Endometrial microvascular endothelial cells (primary cell): ENCODE results near the gene C8A. TPM values are rescaled to one million over a fixed set of nuclear protein-coding genes. Genes with fewer than 3 reads are reported as not detected.

Experiments
- in situ Hi-C: cut with HindIII; loops from 2 replicates; pipeline ENCODE4 v1.10.0; 2017; ENCODE audit warnings: low sequenced_read_pairs, low pct_unique_long_range_greater_than_20kb; ENCODE audit errors: inconsistent ontology term
- total RNA-seq: library from RNA; depleted of rRNA; stranded (reverse); fragments of >200 nt; gene quantifications from one replicate; pipeline ENCODE4 v1.2.3, GENCODE V29; 2015; ENCODE audit errors: inconsistent ontology term

C8A gene
- total RNA-seq, 1 donor from 2014 or later, result not detected

DNA sequence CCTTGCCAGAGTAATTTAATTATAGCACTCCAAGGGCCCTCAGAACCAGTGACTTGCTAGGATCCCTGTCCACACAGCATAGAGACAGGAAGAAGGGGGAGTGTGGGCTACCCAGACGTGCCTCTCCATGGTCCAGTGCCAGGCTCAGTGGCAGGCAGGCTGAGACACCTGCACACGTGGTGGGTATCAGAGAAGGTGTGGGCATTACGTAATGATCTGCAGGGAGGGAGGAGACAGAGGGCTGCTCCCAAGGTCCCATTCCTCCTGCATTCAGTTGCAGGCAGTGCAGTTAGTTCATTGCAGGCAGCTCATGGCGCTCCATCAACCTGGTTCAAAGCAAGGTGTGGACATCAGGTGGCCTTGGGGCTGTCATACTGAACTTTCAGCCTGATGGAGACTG lies 61.4 kb downstream of the C8A start:
- in situ Hi-C loops, result no loop called here

- in situ Hi-C loops, result no loop called here
Observed at GRCh38 chr1:56916630-56917029, 62.0 kb downstream of the C8A start.

GRCh38 chr1:56917356-56917755 lies 62.8 kb downstream of the C8A start:
- in situ Hi-C loops, result no loop called here

GRCh38 chr1:56920591-56921001 lies 66.0 kb downstream of the C8A start:
- in situ Hi-C loops, result no loop called here

DNA sequence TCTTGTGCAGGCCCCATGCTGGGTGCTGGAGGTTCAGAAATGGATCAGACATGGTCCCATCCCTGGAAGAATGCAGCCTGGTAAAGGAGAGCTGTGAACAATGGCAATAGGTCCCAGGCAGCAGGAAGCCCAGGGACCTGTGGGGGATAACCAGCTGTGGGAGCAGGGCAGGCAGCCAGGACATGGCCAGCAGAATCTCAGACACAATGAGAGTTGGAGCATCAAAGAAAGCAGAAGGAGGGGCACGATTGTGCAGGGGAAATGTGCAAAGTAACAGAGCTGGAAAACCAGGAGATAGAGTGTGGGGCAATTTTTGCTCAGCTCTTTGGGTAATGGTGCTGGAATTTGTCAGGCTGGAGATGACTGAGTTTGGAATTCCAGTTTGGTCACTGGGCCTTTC lies 66.9 kb downstream of the C8A start:
- in situ Hi-C loops, result no loop called here

GRCh38 chr1:56922070-56922469 lies 67.5 kb downstream of the C8A start:
- in situ Hi-C loops, result no loop called here

DNA sequence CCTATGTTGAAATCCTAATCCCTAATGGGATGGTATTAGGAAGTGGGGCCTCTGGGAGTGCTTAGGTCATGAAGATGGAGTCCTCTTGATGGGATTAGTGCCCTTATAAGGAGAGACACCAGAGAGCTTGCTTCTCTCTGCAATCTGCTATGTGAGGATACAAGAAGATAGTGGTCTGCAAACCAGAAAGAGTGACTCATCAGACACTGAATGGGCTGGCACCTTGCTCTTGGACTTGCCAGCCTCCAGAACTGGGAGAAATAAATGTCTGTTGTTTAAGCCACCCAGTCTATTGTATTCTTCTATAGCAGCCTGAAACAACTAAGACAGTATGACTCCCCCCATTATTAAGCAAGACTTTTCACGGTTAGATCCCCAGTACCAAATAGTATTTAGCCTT lies 67.9 kb downstream of the C8A start:
- in situ Hi-C loops, result no loop called here

GRCh38 chr1:56923201-56923600 lies 68.6 kb downstream of the C8A start:
- in situ Hi-C loops, result no loop called here

DNA sequence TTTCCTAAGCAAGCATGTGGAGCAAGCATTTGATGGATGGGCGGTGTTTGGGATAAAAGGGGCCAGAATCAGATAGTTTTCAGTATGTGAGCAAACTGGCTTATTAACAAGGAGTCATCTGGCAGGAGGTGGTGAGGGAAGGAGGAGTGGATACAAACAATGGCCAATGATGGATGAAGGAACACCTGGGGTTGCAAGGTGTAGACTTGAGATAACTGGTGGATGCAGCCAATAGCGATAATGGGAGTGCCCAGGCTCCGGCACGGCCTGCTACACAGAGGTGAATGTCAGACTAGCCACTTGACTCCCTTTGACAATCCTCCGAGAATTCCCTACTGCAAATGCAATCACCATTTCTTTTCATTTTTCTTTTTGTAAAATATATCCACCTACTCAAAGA lies 69.5 kb downstream of the C8A start:
- in situ Hi-C loops, result no loop called here

DNA sequence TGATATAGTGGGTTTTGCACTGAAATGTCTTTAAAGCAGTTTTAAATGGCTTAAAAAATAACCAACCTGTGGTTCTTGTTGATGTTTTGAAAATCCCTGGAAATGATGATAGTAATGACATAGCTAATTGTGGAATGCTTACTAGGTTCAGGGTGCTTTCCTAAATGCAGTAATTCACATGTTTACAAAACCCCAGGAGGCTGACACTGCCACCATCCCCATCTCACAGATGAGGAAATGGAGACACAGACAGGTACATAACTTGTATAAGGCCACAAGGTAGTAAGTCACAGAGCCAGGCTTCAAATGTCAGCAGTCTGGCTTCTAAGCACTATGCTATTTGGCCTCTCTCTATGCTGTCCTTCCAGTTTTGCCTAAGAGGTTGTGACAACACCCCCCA lies 70.6 kb downstream of the C8A start:
- in situ Hi-C loops, result no loop called here

GRCh38 chr1:56927171-56927570 lies 72.6 kb downstream of the C8A start:
- in situ Hi-C loops, result no loop called here

DNA sequence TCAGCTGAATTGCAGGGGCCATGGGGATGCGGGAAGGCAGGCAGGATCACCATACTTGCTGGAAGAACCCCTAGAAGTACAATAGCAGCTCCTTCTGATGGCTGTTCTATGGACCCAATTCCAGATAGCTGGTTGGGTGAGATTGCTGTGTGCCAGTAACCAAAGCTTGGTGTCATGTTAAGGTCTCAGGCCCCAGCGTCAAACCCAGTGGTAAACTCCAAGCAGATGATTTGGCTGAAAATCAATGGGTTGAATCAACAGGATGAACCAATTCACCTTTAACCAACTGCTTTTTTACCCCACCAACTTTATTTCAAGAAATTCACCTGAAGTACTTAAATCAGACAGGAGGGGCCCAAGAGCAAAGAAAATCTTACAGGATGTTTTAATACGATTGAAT lies 73.4 kb downstream of the C8A start:
- in situ Hi-C loops, result no loop called here

DNA sequence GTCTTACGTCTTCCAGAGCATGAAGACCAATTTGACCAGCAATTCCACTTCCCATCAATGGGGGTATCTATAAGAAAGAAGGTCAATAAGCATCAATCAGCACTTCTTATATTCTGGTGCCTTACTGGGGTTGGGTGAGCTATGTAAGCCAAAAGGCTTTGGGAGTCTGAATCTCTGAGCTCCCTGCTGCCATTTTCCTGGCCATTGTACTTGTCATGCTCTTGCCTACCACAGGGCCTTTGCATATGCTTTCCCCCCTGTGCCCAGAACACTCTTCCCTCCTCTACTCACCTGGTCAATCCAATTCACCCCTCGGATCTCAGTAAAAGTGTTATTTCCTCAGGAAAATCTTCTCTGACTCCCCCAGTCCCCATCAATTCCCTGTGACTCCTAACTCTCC lies 74.9 kb downstream of the C8A start:
- in situ Hi-C loops, result no loop called here

DNA sequence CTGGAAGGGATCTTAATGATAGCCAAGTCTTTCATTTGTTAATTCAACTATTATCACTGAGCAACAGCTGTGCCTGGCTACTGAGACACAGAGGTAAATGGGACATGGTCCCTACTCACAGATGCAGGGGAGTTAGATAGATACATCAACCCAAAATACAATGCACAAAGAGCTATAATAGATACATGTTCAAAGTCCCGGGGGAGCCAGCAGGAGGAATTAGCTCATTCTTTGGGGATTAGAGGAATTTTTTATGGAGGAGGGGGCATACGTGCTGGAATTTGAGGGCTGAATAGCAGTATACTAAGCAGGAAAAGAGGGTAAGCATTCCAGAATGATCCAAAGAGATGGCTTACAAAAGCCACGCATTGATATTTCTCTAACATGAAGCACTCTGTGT lies 76.6 kb downstream of the C8A start:
- in situ Hi-C loops, result no loop called here

- in situ Hi-C loops, result no loop called here
Observed at GRCh38 chr1:56931686-56932085, 77.1 kb downstream of the C8A start.

GRCh38 chr1:56933161-56933560 lies 78.6 kb downstream of the C8A start:
- in situ Hi-C loops, result no loop called here

DNA sequence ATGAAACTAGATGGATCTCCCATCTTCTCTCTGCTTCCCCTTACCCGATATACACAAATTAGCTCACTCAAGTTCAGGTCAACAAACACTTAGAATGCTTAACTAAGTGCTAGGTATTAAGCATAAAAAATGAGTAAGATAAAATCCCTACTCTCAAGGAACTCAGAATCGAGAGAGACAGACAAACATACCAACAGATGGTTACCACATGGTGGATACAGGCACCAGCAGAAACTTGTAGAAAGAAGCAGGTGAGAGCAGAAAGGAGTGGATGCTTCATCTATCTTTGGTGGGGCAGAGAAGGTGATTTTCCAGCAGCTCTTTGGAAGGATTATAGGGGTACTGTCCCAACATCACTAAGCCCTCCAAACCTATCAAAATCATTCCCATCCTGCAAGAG lies 79.0 kb downstream of the C8A start:
- in situ Hi-C loops, result no loop called here

- in situ Hi-C loops, result no loop called here
Observed at GRCh38 chr1:56934430-56935060, 79.9 kb downstream of the C8A start.

GRCh38 chr1:56938646-56939045 lies 84.0 kb downstream of the C8A start:
- in situ Hi-C loops, result no loop called here

DNA sequence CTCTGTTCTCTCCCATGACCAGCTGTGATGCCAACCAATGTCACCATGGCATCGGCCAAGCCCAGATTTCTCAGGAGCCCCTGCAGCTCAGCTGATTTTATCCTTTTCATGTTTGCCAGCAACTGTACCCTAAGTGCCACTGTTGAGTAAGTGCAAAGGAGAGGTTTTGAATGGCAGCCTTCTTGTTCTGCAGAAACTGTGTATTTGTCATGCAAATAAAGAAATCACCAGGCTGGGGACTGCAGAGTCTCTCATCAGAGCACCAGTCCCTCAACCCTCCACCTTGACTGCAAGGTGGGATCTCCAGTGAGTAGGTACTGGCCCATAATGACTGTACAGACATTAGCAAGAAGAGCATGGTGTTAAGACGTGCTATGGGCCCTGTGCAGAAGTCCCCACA lies 84.6 kb downstream of the C8A start:
- in situ Hi-C loops, result no loop called here

- in situ Hi-C loops, result no loop called here
Observed at GRCh38 chr1:56940039-56940438, 85.4 kb downstream of the C8A start.
